GM12874 (cell line): ENCODE data around the gene TRAF4.

Experiments used
- TF ChIP-seq, protein P1 (sequence below): IDR thresholded peaks from 2 replicates; pipeline ENCODE4 v1.5.1; 2011; ENCODE audit warnings: low read depth, mild to moderate bottlenecking, control low read depth, low read length, moderate library complexity; ENCODE audit not compliant: insufficient read depth

The TRAF4 gene

DNA sequence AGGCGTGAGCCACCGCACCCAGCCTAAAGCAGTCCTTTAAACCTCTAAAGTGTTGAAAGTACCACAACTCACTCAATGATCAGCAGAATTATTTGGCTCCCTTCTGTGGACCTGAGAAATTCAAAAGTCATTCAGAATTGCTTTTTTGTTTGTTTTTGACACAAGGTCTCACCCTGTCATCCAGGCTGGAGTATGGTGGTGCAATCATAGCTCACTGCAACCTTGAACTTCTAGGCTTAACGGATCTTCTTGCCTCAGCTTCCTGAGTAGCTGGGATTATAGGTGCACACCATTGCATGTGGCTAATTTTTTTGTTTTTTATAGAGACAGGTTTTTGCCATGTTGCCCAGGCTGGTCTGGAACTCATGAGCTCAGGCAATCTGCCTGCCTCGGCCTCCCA is 44.3 kb downstream of the TRAF4 start:
- TF ChIP-seq, protein P1, sequence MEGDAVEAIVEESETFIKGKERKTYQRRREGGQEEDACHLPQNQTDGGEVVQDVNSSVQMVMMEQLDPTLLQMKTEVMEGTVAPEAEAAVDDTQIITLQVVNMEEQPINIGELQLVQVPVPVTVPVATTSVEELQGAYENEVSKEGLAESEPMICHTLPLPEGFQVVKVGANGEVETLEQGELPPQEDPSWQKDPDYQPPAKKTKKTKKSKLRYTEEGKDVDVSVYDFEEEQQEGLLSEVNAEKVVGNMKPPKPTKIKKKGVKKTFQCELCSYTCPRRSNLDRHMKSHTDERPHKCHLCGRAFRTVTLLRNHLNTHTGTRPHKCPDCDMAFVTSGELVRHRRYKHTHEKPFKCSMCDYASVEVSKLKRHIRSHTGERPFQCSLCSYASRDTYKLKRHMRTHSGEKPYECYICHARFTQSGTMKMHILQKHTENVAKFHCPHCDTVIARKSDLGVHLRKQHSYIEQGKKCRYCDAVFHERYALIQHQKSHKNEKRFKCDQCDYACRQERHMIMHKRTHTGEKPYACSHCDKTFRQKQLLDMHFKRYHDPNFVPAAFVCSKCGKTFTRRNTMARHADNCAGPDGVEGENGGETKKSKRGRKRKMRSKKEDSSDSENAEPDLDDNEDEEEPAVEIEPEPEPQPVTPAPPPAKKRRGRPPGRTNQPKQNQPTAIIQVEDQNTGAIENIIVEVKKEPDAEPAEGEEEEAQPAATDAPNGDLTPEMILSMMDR: no peak

DNA sequence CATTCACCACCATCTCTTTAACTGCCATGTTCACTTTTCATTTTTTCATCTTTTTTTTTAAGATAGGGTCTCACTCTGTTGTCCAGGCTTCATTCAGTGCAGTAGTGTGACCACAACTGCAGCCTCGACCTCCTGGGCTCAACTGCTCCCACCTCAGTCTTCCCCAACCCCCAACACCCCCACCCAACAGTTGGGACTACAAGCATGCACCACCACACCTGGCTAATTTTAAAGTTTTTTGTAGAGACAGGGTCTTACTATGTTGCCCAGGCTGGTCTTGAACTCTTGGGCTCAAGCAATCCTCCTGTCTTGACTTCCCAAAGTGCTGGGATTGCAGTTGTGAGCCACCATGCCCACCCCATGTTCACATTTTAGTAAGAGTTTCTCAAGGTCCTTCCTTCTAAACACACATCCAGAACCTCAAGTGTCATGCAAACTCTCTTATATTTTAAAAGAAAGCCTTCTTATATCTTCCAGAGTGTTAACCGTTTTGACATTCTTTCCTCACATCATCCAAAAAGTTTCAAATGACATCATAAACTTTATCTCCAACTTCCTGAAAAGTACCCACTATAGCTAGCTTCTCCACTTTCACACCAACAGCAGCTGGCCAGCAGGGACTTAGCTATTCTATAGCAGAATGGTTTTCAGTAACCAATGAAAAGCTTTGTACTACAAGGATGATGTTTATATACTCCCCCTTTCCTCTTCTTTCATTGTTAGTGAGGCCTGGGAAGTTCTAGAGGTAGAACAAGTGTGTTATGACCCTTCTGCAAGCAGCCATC is 49.3 kb downstream of the TRAF4 start:
- TF ChIP-seq, protein P1: no peak

DNA sequence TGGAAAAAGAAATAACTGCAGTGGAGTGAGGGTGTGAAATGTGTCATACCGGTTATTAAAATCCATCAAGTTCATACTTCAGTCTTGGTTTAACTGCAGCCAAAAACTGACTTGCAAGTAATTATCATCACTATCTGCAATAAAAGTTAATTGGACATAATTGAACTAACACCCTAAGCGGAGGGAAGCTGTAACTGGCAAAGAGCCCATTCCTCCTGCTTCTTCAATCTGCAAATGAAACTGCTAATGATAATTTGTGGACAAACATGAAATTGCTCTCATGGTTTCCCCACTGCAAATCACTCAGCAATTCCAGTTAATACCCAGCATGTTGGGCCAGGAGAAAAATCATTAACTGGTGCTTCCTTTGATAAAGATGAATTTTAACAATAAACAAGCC is 52.3 kb downstream of the TRAF4 start:
- TF ChIP-seq, protein P1: no peak
